Left hindlimb (tissue), 1 donor: ENCODE data around the gene SLC5A10.

ENCODE experiments used
- DNase-seq: peaks from one replicate; pipeline ENCODE4 v3.0.0-alpha.2; 2018

Gene SLC5A10

DNA sequence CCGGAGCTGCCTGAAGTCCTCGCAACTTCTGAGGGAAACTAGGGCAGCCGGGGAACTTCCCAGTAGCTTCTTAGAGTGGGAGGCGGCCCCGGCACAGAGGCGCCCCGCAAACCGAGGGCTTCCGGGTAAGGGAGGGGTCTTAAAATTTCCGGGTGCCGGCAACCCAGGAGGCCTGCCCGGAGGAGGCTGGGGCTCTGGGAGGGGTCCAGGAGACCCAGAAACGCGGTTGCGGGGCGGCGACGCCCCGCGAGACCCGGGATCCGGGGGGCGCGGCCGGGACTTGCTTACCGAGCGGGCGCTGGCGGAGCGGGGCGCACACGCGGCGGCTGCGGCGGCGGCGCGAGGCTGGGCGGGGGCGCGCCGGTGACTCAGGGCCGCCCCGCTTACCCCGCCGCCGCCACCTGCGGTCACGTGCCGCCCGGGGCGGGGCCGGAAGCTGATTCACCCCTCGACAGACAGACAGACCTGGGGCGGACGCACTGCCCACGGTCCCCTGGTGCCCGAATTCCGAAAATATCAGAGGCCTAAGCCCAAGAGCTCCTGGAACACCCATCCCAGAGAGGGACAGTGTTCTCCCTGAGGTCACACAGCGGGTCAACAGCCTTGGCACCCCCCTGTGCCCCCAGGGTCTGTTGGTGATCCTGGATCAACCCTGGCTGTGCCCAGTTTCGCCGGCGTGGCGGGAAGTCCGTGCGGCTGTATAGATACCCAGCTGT lies 52.6 kb downstream of the SLC5A10 start, which contains the start of gene FAM83G:
Gene FAM83G, minus strand, starts transcription at position 344 of the 716 bp plus-strand sequence. CDS start 723 bp downstream, outside the sequence.
- no peak for DNase-seq

DNA sequence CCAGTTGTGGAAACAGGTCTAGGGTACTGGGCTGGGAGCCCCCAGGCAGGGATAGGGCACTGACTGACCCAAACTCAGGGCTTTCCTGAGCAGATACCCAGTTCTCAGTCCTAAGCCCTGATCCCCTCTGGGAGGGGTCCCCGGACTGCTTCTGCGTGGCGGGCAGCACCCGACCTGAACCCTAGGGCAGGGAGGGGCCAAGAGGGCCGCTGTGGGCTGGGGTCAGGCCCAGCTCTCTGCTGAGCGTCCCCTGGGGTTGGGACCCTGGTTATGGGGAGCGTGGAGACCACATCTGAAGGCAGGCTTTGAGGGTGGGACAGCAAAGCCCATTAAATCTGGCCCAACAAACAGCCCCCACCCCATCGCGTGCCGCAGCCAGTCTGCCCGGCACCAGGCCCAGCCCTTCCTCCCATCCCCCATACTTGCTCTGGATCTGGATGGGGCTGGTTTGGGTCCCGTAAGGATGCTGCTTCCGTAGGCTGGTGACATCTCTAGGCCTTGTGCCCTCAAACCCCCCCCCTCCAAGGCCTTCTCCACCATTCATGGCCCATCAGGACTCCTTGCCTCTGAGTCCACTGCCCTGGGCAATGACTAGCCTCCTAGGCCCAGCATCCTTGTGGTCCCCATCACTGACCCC lies 53.3 kb downstream of the SLC5A10 start:
- no peak for DNase-seq

DNA sequence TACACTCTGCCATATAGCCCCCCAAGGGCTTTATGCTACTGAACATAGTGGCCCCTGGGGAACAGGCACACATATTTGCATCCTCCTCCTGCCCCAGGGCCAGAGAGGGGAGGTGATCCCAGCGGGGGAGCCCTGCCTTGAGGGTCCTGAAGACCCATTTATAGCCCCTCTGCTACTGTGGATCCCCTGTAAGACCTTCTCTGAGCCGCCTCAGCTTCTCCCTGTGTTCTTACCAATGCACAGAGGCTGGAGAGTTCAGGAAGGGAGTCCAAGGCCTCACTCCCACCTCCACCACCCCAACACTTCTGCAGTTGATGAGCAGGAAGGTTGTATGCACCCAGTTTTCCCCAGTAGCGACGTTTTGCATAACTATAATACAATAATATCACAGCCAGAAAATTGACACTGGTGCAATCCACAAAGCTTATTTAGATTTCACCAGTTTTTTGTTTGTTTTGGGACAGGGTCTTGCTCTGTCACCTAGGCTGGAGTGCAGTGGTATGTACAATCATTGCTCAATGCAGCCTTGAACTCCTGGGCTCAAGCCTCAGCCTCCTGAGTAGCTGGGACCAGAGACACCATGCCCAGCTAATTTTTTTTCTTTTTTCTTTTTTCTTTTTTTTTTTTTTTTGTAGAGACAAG lies 53.9 kb downstream of the SLC5A10 start:
- no peak for DNase-seq

DNA sequence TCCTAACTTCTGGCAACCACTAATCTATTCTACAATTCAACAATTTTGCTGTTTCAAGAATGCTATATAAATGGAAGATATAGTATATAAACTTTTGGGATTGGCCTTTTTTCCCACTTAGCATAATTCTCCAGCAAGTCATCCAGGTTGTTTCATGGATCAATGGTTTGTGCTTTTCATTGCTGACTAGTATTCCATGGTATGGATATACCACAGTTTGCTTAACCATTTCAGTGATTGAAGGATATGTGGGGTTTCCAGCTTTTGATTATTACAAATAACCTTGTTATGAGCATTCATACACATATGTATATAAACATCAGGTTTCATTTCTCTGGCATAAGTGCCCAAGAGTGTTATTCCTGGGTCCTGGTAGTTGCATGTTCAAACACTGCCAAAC lies 54.7 kb downstream of the SLC5A10 start:
- no peak for DNase-seq

DNA sequence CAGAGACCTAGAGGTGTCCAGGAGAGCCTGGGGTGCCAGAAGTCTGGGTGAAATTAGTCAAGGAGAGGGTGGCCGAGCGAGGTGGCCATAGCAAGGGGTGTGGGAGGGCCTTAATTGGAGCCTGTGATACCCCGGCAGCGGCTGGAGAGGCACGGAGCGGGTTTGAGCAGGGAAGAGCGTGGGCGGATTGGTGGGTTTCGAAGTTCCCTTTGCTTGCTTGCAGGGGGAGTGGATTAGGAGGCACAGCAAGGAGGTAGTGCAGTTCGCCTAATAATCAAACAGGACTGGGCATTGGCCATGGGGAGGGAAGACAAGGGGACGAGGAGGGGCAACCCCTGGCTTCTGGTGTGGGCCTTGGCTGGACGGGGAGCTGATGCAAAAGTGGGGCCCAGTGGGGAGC lies 58.0 kb downstream of the SLC5A10 start:
- no peak for DNase-seq

DNA sequence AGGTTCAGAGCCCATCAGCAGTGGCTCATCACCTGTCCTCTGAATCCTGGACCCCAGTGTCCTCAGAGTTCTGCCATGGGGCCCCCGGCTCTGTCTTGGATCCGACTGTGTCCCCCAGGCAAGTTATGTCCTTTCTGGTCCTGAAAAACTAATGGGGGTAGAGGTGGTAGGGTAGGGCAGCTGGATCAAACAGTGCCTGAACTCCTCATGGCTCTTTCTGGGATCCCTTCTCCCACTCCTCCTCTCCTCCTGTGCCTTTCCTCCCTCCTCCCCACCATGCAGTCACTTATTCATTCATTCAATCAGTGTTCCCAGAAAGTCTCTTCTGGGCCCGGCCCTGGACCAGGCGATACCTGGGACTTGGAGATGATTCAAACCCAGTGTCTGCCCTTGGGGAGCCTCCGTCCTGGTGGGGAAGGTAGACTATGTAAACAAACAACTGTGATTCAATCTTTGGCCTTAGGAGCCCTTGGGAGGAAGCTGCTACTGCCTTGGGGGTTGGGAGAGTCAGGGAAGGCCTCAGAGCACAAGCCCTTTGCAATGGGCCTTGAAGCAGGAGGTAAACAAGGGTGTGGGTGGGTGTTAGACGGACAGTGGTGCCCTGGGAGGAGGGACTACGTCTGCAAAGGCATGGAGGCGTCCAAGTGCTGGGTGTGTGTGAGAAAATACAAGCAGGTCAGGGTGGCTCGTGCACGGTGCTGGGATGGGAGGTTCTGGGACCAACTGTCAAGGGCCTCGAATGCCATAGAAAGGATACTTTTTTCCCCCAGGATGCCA lies 59.0 kb downstream of the SLC5A10 start:
- DNase-seq: no peak

DNA sequence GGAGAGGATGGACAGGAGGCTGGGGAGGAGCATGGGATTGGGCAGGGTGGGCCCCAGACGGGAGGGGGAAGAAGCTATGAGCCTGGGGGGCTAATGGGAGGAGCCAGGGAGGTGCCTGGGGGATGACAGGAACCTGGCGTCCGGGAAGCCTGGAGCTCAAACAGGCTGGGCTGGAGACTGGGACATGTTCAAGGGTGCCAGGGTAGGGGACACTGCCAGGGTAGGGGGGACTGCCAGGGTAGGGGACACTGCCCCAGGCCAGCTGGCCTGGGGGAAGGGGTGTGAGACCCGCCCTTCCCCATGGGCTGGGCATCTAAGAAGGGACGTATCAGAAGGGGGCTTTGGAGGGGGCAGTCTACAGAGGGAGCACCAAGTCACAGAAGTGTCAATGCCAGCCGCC lies 59.6 kb downstream of the SLC5A10 start:
- no peak for DNase-seq

DNA sequence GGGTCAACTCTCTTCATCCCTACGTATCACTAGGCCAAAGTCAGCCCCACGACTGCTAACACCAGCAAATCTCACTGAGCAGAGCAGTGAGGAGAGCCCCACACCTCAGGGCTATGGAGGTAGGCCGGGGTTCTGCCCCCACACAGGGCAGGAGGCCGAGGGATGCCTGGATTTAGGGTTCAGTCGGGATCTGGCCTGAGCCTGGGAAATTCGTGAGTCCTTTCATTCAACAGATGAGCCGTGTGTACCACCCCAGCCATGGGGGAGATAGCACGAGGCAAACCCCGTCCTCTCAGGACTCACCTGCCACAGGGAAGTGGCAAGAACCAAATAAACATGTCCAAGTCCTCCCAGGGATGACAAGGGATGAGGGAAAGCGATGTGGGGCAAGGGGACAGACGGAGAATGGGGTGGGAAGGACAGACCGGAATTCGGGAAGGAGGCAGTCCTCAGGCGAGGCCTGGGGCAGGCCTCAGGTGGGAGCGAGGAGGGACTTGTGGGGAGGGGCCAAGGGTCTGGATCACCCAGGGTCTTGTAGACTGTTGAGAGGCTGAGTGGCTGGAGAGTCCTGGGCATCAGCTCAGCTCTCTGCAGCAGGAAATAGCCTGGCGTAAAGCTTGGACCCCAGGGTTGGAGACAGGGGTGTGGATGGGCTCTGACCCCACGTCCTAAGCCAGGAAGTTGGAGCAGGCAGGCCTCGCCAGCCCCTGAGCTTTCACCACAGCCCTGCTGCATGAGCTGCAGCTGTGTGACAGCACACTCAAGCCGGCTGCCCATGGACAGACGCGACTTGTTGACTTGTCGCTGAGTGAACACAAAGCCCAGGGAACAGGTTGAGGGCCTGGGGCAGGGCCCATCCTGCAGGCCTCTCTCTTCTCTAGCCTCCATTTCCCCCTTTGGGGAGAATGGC lies 60.5 kb downstream of the SLC5A10 start:
- DNase-seq: no peak

DNA sequence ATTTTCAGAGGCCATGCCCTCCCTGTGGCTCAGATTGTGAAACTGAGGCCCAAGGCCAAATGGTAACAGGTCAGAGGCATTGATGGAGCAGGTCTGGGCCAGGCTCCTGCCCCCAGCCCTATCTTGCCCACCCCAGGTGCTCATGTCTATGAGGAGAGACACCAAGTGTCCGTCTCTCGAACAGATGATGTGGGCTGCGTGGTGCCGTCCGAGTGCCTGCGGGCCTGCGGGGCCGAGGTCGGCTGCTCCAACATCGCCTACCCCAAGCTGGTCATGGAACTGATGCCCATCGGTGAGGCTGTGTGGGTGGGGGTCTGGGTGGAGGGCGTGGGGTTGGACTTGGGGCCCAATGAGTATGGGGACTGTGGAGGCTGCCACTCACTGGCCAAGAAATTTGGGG lies 61.3 kb downstream of the SLC5A10 start:
- DNase-seq: no peak

DNA sequence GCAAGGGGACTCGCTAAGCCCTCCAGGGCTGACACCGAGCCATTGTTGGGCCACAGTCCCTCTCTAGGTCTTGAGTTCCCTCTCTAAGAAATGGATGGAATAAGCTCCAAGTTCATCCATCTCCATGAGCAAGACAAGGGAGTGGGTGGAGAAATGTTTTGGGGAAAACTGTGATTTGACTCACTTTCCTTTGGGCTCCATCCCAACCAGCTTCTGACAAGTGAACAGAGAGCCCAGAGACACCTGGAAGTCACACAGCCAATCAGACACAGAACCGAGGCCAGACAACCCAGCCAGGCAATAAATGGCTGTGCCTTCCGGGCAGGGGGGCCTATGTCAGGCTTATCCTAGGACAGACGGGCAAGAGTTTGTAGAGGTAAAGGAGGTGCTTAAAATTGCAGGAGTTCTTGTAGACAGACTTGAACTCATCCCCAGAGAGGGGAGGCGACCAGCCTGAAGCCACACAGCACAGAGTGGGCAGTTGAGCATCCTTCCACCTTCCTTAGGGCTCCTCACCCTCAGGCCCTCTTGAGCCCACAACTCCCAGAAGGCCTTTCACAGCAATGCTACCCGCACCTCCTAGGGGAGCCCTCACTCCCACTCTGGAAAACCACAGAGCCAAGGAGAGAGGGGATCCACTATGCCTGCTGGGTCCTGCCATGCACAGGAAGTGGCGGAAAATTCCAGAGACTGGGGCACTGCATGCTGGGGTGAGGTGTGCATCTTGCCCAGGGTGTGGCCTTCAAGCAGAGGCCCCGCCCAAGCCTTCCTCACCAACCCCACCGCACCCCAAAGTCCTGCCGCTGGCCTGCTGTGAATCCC lies 62.1 kb downstream of the SLC5A10 start:
- no peak for DNase-seq

DNA sequence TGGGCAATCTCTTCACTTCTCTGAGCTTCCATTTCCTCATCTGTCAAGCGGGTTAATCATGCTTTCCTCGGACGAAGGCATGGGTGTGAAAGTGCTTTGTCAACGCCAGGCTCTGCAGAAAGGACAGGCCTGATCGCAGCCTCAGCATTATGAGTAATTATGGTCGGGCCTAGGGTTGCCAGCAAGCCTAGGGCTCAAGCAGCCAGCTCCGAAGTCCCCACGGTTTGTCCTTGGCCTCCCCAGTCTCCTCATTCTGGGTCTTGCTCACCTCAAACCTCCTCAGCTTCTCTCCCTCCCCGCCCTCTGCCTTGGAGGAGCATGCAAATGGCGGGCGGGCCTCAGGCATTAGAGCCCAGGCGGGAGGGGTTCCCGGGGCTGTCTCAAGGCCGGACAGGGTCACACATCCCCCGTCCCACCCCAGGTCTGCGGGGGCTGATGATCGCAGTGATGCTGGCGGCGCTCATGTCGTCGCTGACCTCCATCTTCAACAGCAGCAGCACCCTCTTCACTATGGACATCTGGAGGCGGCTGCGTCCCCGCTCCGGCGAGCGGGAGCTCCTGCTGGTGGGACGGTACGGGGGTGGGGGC lies 62.8 kb downstream of the SLC5A10 start:
- DNase-seq: no peak

DNA sequence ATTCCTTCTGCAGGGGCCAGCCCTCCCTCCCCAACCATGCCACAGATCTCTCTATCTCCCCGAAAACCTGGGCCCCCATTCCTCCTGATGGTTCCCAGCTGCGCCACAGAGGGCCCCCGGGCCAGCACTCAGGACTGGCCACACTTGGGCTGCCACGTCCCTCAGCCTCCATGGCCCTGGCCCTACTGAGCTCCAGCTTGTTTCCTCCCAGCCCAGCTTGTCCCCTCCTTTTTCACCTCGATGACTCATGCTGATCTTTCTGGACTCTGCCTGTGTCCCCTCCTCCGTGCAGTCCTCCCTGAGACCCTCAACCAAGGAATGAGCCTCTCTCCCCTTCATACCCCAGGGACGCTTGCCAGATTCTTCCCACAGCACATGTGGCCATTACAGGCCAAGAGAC lies 63.5 kb downstream of the SLC5A10 start:
- DNase-seq: no peak

DNA sequence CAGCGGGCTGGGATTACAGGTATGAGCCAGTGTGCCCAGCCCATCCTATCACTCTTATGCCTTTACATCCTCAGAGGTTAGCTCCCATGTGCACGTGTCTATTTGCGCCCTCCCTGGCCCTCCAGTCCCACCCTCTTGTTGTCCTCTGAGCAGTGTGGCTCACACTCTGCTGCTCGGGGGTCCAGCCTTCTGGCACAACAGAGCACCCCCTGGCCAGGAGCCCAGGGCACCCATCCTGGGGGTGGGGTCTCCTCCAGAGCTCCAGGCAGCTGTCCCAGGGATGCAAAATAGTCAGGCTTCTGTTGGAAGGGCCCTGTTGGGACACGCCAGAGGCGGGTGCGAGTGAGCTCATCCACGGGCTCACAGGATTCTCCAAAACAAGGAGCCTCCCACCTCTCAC lies 64.3 kb downstream of the SLC5A10 start:
- DNase-seq: no peak

DNA sequence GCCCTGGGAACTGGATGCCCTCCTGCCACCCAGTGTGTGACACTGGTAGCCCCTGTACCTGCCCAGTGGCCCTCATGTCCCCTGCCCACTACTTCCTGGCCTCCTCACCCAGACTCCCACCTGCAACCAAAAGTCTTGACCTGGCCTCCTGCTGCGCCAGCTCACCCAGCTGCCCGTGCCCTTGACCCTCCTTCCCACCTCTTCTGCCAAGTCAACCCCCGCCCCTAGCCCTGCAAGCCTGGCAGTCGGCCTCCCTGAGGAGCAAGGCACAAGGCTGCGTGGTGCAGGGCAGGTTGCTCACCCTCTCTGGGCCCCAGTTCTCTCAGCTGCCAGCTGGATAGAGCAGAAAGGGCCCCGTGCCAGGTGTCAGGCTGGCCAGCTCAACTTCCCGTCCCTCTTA lies 64.9 kb downstream of the SLC5A10 start:
- no peak for DNase-seq

DNA sequence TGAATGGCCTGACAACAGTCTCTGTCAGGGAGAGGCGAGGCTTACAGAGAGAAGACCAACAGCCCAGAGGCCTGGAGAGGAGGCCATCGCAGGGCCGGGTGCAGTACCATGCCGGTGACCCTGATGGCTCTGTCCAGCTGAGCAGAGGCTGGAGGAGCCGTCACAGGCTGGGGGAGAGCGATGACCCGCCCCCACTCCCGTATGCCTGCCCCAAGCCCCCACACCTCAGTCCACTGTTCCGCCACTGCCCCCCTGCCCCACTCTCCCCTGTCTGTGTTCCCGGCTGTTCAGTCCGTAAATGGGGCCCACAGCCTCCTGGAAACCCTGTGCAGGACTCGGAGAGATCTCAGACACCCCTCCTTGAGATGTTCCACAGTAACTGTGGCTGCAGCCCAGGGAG lies 65.4 kb downstream of the SLC5A10 start:
- no peak for DNase-seq

DNA sequence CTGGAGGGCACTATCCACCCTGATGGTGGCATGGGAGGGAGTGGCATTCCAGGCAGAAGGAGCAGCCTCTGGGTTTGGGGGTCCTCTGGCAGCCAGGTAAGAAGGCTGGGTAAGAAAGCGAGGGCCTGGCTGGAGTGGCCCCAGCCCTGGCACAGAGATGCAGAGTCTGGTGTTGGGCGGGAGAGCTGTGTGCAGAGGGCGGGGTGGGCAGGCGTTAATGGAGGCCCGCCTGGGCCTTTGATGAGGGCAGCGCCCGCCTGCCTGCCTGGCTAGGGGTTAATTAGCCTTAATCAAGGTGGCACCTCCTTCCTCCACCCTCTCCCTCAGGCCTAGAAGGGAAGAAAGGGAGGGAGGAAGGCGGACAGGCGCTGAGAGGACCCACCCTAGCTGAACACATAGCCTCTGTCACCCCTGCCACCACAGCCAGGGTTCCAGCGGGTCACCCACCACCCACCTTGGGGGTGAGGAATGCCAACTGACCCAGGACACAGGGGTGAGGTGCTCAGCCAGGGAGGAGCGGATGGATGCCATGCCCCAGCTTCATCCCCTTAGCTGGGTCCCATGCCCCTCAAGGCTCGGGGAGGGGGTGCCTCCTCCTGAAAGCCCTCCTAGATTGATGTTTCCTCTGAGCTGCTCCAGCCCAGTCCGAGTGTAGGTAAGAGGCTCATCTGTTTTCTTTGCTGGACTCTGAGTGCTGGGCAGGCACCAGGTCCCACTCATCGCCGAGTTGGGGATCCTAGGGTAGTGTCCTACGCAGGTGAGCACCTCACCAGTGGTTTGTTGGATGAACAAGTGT lies 66.0 kb downstream of the SLC5A10 start:
- DNase-seq: no peak

DNA sequence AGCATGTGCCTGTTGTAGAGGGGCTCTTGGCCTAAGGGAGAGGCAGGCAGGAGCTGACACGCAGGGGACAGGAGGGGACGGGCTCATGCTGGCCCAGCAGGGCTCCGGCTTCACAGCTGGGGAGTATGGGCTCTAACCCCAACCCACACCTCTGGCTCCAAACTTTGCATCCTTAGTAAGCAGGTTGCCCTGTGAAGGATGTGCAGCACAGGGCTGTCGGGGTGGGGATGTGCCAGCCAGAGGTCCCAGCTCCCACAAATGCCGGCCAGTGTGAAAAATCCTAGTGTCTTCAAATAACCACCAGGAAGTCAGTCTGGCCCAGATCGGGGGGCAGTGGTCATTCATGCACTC lies 66.6 kb downstream of the SLC5A10 start:
- no peak for DNase-seq

DNA sequence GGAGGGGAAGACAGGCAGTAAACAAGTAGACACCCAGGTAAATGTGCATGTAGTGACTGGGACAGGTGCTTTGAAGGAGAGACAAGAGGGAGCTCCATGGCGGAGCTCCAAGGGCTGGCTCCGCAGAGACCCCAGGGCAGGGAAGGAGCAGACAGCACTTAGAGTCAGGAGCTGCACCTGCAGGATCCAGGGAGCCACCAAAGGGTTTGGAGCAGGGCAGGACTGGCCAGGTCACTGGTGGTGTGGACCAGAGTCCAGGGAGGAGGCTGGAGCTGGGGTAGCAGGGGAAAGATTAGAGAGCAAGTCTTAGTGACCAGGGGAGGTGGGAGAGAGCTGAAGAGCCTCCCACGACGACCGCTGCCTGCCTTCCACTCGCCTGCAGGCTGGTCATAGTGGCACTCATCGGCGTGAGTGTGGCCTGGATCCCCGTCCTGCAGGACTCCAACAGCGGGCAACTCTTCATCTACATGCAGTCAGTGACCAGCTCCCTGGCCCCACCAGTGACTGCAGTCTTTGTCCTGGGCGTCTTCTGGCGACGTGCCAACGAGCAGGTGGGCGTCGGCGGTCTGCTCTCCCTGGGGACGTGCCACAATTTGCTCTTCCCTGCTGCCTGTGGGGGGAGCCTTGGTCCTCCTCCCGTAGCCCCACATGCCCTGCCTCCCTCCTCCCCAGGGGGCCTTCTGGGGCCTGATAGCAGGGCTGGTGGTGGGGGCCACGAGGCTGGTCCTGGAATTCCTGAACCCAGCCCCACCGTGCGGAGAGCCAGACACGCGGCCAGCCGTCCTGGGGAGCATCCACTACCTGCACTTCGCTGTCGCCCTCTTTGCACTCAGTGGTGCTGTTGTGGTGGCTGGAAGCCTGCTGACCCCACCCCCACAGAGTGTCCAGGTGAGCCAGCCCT lies 67.3 kb downstream of the SLC5A10 start:
- no peak for DNase-seq

DNA sequence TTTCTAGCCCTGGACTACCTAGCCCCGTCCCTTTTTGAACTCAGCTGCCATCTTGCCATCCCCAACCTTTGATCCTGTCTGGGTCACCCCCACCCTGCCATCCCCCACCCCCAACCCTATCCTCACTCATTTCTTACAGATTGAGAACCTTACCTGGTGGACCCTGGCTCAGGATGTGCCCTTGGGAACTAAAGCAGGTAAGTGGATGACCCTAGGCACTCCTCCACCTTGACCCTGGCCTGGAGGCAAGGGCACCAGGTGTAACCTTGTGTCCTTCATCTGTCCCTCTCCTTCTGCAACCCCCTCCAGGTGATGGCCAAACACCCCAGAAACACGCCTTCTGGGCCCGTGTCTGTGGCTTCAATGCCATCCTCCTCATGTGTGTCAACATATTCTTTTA lies 68.1 kb downstream of the SLC5A10 start:
- no peak for DNase-seq
